Left colon (tissue), 2 donors: Measurements from ENCODE around the gene SH3GLB2. TPM values are rescaled to one million over a fixed set of nuclear protein-coding genes. Genes with fewer than 3 reads are reported as not detected.

Experiments
- ATAC-seq: fragments of 200-7000 bp; cut with Tn5 transposase; one replicate; pipeline ENCODE4 v1.9.1; 2020; ENCODE audit warnings: mild to moderate bottlenecking, moderate library complexity
- DNase-seq, 2 donors: peaks; one replicate each; pipeline ENCODE4 v3.0.0-alpha.2; 2020
- intact Hi-C, 2 donors: fragments of 100-400 bp; cut with DNase I in 1 of 2; cut with micrococcal nuclease in 1 of 2; formaldehyde crosslinking; loops; one replicate each; pipeline versions ENCODE4 v1.11.2 to v1.14.0; 2022; cut with DNase I, micrococcal nuclease
- long read RNA-seq: library from polyadenylated mRNA; unstranded; transcript quantifications from one replicate; pipeline ENCODE4 v2.0.0, GENCODE V29; 2021
- total RNA-seq, 2 donors: library from RNA; stranded (reverse); fragmentation: NEBNext Ultra II Directional; extraction: Animal tissue kit (Norgen Biotek cat#: 25700); gene quantifications; one replicate each; pipeline ENCODE4 v1.2.1, GENCODE V29; 2021
- donor health status: DM: no; HTN: no; CAD: no.
- donor health status: DM: yes; HTN: yes; CAD: no.

The SH3GLB2 gene
- total RNA-seq: 100 to 1,000 TPM; 158 to 169 TPM
- long read RNA-seq, full-length matches to known transcripts: 76 of 103 reads
- long read RNA-seq, partial matches to known transcripts: 15 of 103 reads
- long read RNA-seq, other reads (novel, unspliced or antisense): 12 of 103 reads

- intact Hi-C loops: no loop called here
- ATAC-seq: peak; percentile 86
- DNase-seq: peak; percentile 94 to 97
Observed at GRCh38 chr9:129028192-129028966, at the start of gene SH3GLB2. TSS of gene SH3GLB2 (minus strand) at chr9:129028331. CDS start at chr9:129028154, 177 bp downstream.

GRCh38 chr9:129077236-129077635 is 49.1 kb upstream of the SH3GLB2 start:
- peak; percentile 74 to 78 for DNase-seq
- peak; percentile 21 for ATAC-seq
- intact Hi-C loops: no loop called here

DNA sequence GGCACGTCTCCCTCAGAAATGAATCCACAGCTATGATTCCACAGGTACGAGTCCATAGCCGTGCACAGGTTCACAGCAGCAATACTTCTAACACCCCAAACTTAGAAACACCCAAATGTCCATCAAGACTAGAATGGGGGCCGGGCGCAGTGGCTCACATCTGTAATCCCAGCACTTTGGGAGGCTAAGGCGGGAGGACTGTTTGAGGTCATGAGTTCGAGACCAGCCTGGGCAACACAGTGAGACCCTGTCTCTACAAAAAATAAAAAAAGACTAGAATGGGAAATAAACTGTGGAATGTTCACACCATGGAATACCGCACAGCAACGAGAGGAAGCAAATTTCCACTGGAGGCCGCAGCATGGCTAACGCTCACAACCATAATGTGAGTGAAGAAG is 48.5 kb upstream of the SH3GLB2 start:
- intact Hi-C loops: no loop called here
- no peak for DNase-seq

DNA sequence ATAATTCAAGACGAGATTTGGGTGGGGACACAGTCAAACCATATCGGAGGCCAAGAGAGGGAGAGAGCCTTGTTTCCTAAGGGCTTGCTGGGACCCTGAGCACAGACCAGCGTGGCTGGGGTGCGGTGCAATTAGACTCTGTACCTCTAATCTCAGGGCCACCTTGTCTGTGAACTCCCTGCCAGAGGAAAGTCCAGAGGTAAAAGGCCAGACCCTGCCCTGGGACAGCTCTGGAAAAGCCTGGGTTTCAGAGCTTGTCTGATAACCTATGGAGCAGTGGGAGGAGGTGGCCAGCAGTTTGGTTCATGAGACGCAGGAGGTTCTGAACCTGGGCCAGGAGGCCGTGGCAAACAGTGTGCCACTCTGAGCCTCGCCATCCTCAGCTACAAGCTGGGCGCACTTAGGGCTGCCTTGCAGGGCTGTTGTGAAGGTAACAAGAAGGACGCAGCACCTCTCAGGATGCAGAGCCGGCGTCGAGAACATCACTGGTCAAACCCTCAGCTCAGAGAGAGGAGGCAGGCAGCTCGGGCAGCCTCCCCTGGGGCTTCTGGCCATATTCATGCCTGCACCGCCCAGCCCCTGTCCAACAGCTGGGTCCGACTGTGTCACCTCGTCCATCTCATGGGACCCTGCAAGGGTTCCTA is 48.0 kb upstream of the SH3GLB2 start:
- ATAC-seq: peak; percentile 37
- intact Hi-C loops: no loop called here
- DNase-seq: peak in 1 of 2 donors; percentile 39

More for the DNA sequence above, 48.5 kb upstream of the SH3GLB2 start:
- no peak for ATAC-seq

- ATAC-seq: no peak
- no peak for DNase-seq
- intact Hi-C loops: no loop called here
Observed at GRCh38 chr9:129074106-129074505, 46.0 kb upstream of the SH3GLB2 start.

DNA sequence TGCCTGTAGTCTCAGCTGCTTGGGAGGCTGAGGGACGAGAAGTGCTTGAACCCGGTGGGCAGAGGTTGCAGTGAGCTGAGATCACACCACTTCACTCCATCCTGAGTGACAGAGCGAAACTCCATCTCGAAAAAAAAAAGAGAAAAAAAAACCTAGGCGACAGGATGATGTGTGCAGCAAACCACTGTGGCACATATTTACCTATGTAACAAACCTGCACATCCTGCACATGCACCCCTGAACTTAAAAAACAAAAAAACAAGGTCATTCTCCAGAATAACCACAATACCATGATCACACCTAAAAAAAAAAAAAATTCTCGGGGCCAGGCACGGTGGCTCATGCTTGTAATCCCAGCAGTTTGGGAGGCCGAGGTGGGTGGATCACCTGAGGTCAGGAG is 45.3 kb upstream of the SH3GLB2 start:
- no peak for DNase-seq
- intact Hi-C loops: no loop called here
- ATAC-seq: no peak

DNA sequence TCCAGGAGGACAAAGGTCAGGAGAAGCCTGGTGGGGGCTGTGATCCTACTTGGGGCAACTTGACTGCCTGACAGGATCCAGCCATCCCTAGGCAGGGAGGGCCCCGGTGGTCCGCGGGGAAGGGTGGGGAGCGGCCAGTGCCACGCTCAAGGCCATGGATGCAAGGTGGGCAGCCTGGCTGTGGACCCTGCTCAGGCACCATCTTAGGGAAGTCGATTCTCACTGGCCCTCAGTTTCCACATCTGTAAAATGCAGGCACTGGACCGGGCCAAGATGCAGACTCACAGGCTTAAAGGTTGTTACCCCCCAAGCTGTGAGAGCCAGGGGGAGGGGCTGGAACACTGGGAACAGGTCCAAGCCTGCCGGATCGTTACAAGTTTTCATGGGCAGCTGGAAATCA is 44.0 kb upstream of the SH3GLB2 start:
- ATAC-seq (no peak), DNase-seq (no peak)
- intact Hi-C loops: no loop called here

DNA sequence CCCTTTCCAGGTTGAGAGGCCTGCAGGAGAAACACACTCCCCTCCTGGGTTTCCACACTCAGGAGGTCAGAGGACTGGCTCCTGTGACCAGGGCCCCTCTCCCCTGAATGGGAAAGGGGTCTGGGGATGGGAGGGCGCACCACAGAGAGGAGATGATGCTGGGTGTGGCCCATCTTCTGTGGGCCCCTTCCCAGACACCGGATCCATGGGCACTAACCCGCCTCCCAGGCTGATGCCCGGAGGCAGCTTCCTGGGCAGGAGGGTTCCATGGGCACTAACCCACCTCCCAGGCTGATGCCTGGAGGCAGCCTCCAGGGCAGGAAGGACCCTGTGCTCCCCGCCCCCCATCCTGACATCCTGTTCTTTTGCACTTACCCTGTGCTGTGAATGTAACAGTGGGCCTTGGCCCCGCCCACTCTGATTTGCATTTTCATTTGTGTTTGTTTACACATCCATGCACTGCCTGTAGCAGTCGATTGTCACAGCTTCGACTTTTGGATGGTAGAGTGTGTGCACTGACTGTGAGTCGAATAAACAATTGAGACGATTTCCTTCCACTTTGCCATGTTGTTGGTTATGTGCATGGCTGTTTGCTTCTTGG is 43.5 kb upstream of the SH3GLB2 start:
- no peak for ATAC-seq
- intact Hi-C loops: no loop called here
- peak in 1 of 2 donors; percentile 40 for DNase-seq

GRCh38 chr9:129070696-129071525 is 42.8 kb upstream of the SH3GLB2 start:
- ATAC-seq (no peak), DNase-seq (no peak)
- intact Hi-C loops: no loop called here

DNA sequence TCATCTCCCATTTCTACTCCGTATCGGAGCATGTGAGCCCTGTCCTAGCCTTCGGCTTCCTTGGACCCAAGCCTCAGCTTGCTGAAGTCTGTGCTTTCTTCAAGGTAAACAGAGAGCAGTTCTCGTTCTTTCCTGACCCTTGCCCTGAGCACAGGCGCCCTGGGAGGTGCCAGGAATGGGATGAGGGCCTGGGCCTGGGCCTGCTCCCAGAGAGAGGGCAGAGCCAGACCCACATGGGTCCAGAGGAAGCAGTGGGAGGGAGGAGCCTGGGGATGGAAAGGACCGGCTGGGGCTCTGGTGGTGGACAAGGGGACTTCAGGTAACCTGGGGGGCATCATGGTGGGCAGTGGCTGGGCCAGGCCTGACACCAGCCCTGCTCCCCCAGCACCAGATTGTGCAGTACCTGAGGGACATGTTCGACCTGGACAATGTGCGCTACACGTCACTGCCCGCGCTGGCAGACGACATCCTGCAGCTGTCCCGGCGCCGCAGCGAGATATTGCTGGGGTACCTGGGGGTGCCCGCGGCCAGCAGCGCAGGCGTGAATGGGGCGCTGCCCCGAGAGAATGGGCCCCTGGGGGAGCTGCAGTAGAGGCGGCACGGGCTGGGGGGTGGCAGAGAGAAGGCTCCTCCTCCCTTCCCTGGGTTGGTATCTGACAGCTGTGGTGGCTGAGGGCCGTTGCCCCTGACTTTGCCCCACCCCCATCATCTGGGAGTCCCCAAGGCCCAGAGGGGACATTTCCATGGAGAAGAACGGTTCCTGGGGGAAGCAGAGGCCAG is 41.9 kb upstream of the SH3GLB2 start:
- DNase-seq (no peak), ATAC-seq (peak; percentile 67)
- intact Hi-C loops: no loop called here

DNA sequence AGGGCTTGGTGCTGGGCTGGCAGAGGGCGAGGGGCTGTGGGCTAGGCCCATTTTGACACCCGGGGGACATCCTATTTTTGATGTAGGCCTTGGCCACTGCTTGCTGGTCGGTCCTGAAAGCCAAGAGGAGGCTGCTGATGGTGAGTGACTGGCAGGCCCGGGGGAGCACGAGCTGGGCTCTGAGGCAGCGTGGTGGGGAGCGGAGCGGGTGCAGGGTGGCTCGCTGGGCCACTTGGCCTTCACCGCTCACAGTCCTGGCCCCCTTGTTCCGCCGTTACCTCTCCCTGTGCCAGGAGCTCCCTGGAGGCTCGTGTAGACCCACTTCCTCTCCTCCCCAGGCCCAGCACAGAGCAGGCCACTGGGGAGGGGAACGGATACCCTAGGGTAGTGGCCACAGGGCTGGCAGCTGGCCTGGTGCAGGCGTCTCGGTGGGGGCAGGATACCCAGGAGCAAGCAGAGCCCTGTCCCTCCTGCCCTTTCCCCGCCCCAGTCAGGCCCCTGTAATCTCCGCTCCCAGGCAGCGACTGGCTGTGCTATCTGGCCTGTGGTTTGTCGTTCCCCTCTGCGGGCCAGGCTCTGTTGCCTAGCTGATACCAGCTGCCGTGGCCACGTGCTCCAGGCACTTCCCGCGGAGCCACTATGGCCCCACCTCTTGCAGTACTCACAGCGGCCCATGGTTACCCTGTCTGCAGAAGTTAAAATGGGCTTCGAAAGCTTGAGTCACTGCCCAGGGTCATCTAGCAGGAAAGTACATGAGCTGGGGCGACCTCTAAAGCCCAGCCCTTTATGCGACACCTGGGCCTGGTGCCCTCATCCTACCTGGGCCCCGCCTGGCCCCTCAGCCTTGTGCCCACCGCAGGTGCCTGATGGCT is 41.1 kb upstream of the SH3GLB2 start:
- intact Hi-C loops: no loop called here
- peak; percentile 41 for ATAC-seq
- peak; percentile 68 to 70 for DNase-seq

DNA sequence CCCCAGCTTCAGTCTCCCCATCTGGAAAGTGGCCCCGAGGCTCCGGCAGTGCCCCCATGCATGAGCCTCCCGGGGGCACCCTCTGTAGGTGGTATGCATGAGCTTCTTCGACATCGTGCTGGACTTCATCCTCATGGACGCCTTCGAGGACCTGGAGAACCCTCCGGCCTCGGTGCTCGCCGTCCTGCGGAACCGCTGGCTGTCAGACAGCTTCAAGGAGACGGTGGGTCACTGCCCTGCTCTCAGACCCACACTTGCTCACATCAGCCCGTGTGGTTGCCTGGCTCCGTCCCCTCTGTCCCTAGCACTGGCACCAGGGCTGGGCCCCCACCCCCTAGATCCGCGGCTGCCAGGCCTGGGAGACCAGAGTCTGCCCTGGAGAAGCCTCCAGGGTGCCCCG is 40.0 kb upstream of the SH3GLB2 start:
- DNase-seq (no peak), ATAC-seq (no peak)
- intact Hi-C loops: no loop called here

GRCh38 chr9:129064499-129064908 is 36.4 kb upstream of the SH3GLB2 start:
- DNase-seq (no peak), ATAC-seq (no peak)
- intact Hi-C loops: no loop called here

GRCh38 chr9:129063061-129063460 is 34.9 kb upstream of the SH3GLB2 start:
- no peak for ATAC-seq
- intact Hi-C loops: no loop called here

GRCh38 chr9:129060991-129061390 is 32.9 kb upstream of the SH3GLB2 start:
- ATAC-seq: no peak
- intact Hi-C loops: no loop called here

More at GRCh38 chr9:129063061-129063460, 34.9 kb upstream of the SH3GLB2 start:
- DNase-seq: no peak

GRCh38 chr9:129059796-129060785 is 32.0 kb upstream of the SH3GLB2 start:
- DNase-seq (no peak), ATAC-seq (peak; percentile 9)
- intact Hi-C loops: no loop called here

More at GRCh38 chr9:129060991-129061390, 32.9 kb upstream of the SH3GLB2 start:
- DNase-seq: no peak
